Upper lobe of left lung (tissue), 4 donors: ENCODE data around the gene KCNMA1.

Experiments
- CTCF ChIP-seq, 6 experiments: fragments of 450-650 bp in 4 of 6; fragments of 200-600 bp in 2 of 6; sonication (generic) in 2 of 6; IDR thresholded peaks; one replicate each; pipeline ENCODE4 v1.5.1; 2016 to 2019; ENCODE audit warnings: antibody characterized with exemption in 6 of 6
- EP300 ChIP-seq, 4 donors: sonication (generic); formaldehyde crosslinking; IDR thresholded peaks; one replicate each; pipeline ENCODE4 v1.5.1; 2017; ENCODE audit warnings: antibody characterized with exemption in 4 of 4, control low read depth in 2 of 4
- POLR2A ChIP-seq, 4 donors: fragments of 450-650 bp; IDR thresholded peaks; one replicate each; pipeline ENCODE4 v1.5.1; 2016 to 2017; ENCODE audit warnings: antibody characterized with exemption in 4 of 4, mild to moderate bottlenecking in 2 of 4

GRCh38 chr10:77576444-77577032, 61.1 kb downstream of the KCNMA1 start:
- TF ChIP-seq CTCF (IDR thresholded peaks at IDR 0.05) (no peak), POLR2A (IDR thresholded peaks at IDR 0.05) (no peak), EP300 (IDR thresholded peaks at IDR 0.05) (no peak)
